Sigmoid colon (tissue), 7 donors: Measurements from ENCODE around the gene MDGA2. TPM values are rescaled to one million over a fixed set of nuclear protein-coding genes. Genes with fewer than 3 reads are reported as not detected.

Experiments used
- DNase-seq: peaks from one replicate; pipeline ENCODE4 v3.0.0-alpha.2; 2019
- H3K27ac ChIP-seq, 4 donors: fragments of 200-600 bp; sonication (generic); one replicate each; pipeline ENCODE4 v1.5.1; 2016 to 2019; ENCODE audit warnings: mild to moderate bottlenecking in 1 of 4
- H3K27me3 ChIP-seq, 3 donors: fragments of 200-600 bp; sonication (generic); one replicate each; pipeline ENCODE4 v1.5.1; 2019; ENCODE audit warnings: mild to moderate bottlenecking in 1 of 3
- H3K36me3 ChIP-seq, 4 donors: fragments of 200-600 bp; sonication (generic); one replicate each; pipeline ENCODE4 v1.5.1; 2016 to 2019
- H3K4me1 ChIP-seq, 4 donors: fragments of 200-600 bp; sonication (generic); one replicate each; pipeline ENCODE4 v1.5.1; 2017 to 2019
- H3K4me3 ChIP-seq, 4 donors: fragments of 200-600 bp; sonication (generic); one replicate each; pipeline ENCODE4 v1.5.1; 2017 to 2019; ENCODE audit warnings: mild to moderate bottlenecking in 2 of 4, moderate library complexity in 1 of 4
- H3K9me3 ChIP-seq, 4 donors: fragments of 200-600 bp in 3 of 4; sonication (generic) in 3 of 4; one replicate each; pipeline versions ENCODE4 v1.5.1 to v1.6.1; 2013 to 2019
- CTCF ChIP-seq, 4 experiments: fragments of 450-650 bp in 3 of 4; fragments of 200-600 bp in 1 of 4; IDR thresholded peaks; one replicate each; pipeline ENCODE4 v1.5.1; 2016 to 2019; ENCODE audit warnings: antibody characterized with exemption in 4 of 4, mild to moderate bottlenecking in 3 of 4, moderate library complexity in 2 of 4
- EP300 ChIP-seq, 4 donors: sonication (generic); formaldehyde crosslinking; IDR thresholded peaks; one replicate each; pipeline ENCODE4 v1.6.1; 2017; ENCODE audit warnings: antibody characterized with exemption in 4 of 4
- POLR2A ChIP-seq, 2 donors: fragments of 450-650 bp; IDR thresholded peaks; one replicate each; pipeline ENCODE4 v1.6.1; 2016; ENCODE audit warnings: antibody characterized with exemption in 2 of 2, mild to moderate bottlenecking in 2 of 2, moderate library complexity in 2 of 2
- POLR2AphosphoS5 ChIP-seq, 4 donors: sonication (generic); formaldehyde crosslinking; IDR thresholded peaks; one replicate each; pipeline ENCODE4 v1.6.1; 2017; ENCODE audit warnings: antibody characterized with exemption in 4 of 4
- WGBS, 2 donors: extraction: QIAGEN DNeasy Blood & Tissue Kit; methylation state at CpG; one replicate each; pipeline ENCODE4 v1.1.7; 2013; 5-methylcytosine and 5-hydroxymethylcytosine counted together
- intact Hi-C: fragments of 100-400 bp; cut with DNase I; formaldehyde crosslinking; loops from one replicate; pipeline ENCODE4 v1.15.1; 2023
- polyA plus RNA-seq, 3 donors: library from polyadenylated mRNA; stranded (reverse); fragments of 200-250 nt; gene quantifications; one replicate each; pipeline ENCODE4 v1.2.3, GENCODE V29; 2013
- total RNA-seq, 4 donors: library from RNA; depleted of rRNA; stranded (reverse); fragments of >200 nt; gene quantifications; one replicate each; pipeline ENCODE4 v1.1.0, GENCODE V29; 2016
- donor health status: healthy with polysubstance abuse.
- donor health status: Bipolar disorder and iron deficiency.
- donor health status: healthy.

Gene MDGA2
- total and polyA plus RNA-seq, 7 donors = under 0.01 to 1.2 (median 0.33) TPM; not detected in 2

GRCh38 chr14:47040550-47040949 is 634.9 kb downstream of the MDGA2 start:
- no peak overlapping the region for H3K27ac ChIP-seq
- H3K9me3 ChIP-seq = no peaks in the 10 kb centered on the region
- TF ChIP-seq POLR2A (IDR thresholded peaks at IDR 0.05) (no peak), EP300 (IDR thresholded peaks at IDR 0.05) (no peak), CTCF (IDR thresholded peaks at IDR 0.05) (no peak), POLR2AphosphoS5 (IDR thresholded peaks at IDR 0.05) (no peak)
- intact Hi-C loops = no loop called here
- H3K4me1 ChIP-seq = no peaks in the 10 kb centered on the region
- no peak overlapping the region for H3K4me3 ChIP-seq
- WGBS, 2 donors = 3 to 17% methylated on average over 1 of the region's 1 CpG
- no peak for DNase-seq
- no peaks in the 10 kb centered on the region for H3K27me3 ChIP-seq
- H3K36me3 ChIP-seq = no peaks in the 10 kb centered on the region

DNA sequence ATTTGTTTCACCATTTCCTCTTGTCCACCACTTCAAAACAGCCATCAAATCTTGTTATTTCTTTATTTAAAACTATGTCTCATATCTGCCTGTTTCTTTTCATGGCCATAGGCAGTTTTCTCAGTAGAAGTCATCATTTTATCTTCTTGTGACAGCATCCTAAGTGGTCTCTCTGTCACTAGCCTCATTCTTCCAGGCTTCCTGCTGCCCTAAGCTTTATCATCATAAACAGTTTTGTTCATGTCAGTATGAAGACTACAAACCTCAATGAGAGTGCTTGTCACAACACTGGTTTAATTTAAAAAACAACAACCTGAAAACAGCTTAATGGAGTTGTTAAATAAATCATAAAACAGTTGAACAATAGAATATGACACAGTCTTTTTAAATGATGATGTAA is 636.1 kb downstream of the MDGA2 start:
- Histone ChIP-seq H3K4me3 (no peak overlapping the region), H3K27me3 (no peaks in the 10 kb centered on the region), H3K36me3 (no peaks in the 10 kb centered on the region), H3K4me1 (no peaks in the 10 kb centered on the region), H3K9me3 (no peaks in the 10 kb centered on the region), H3K27ac (no peak overlapping the region)
- intact Hi-C loops = no loop called here
- DNase-seq = no peak
- no peak for TF ChIP-seq CTCF (IDR thresholded peaks at IDR 0.05)
- no peak for TF ChIP-seq EP300 (IDR thresholded peaks at IDR 0.05)
- TF ChIP-seq POLR2A (IDR thresholded peaks at IDR 0.05) = no peak
- no peak for TF ChIP-seq POLR2AphosphoS5 (IDR thresholded peaks at IDR 0.05)

GRCh38 chr14:47022721-47023120 is 652.7 kb downstream of the MDGA2 start:
- DNase-seq = no peak
- intact Hi-C loops = no loop called here
- H3K4me1 ChIP-seq = no peaks in the 10 kb centered on the region

DNA sequence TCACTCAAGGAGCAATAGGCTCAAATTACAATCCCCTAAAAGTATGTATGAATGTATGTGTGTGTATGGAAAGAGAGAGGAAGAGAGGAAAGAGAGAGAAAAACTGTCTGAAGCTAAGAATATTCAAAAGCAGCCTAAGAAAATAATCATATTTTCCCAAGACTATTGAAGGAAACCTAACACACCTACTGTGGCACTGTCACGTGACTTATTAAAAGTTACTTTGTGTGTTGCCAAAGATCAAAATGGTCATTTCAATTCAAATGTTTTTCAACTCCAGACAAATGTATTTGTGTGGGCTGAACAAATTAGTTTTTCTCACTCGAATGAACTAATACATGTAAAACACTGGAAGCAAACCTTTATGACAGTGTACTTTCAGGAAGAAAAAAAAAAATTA is 654.9 kb downstream of the MDGA2 start:
- no peak for TF ChIP-seq POLR2A (IDR thresholded peaks at IDR 0.05)
- no peak for TF ChIP-seq CTCF (IDR thresholded peaks at IDR 0.05)
- no peak for TF ChIP-seq EP300 (IDR thresholded peaks at IDR 0.05)
- TF ChIP-seq POLR2AphosphoS5 (IDR thresholded peaks at IDR 0.05) = no peak
- no peaks in the 10 kb centered on the region for H3K27me3 ChIP-seq
- intact Hi-C loops = no loop called here
- H3K4me1 ChIP-seq = no peaks in the 10 kb centered on the region
- H3K4me3 ChIP-seq = no peak overlapping the region
- no peak overlapping the region for H3K27ac ChIP-seq
- no peaks in the 10 kb centered on the region for H3K9me3 ChIP-seq
- WGBS, 2 donors = 87 to 89% methylated on average over 2 of the region's 2 CpGs
- DNase-seq = no peak
- no peaks in the 10 kb centered on the region for H3K36me3 ChIP-seq

More at GRCh38 chr14:47022721-47023120, 652.7 kb downstream of the MDGA2 start:
- Histone ChIP-seq H3K36me3 (no peaks in the 10 kb centered on the region), H3K27ac (no peak overlapping the region), H3K27me3 (no peaks in the 10 kb centered on the region), H3K9me3 (no peaks in the 10 kb centered on the region), H3K4me3 (no peak overlapping the region)
- 77 to 87% methylated on average over 2 of the region's 2 CpGs for WGBS, 2 donors
- TF ChIP-seq EP300 (IDR thresholded peaks at IDR 0.05) (no peak), CTCF (IDR thresholded peaks at IDR 0.05) (no peak), POLR2AphosphoS5 (IDR thresholded peaks at IDR 0.05) (no peak), POLR2A (IDR thresholded peaks at IDR 0.05) (no peak)
